ENCODE results near the gene EYS. TPM values are rescaled to one million over a fixed set of nuclear protein-coding genes. Genes with fewer than 3 reads are reported as not detected.
A peak's percentile ranks its signal among the peaks of the same experiment; 100 is the strongest.
"Not testable (repeated sequence)": the region's sequence is repeated elsewhere in the genome, so short reads cannot be mapped to it uniquely, and the experiment has no call there.

Gene EYS
- total RNA-seq, 1 donor from 2014 or later = not detected

GRCh38 chr6:63739094-63739687, 1967.8 kb downstream of the EYS start:
- ATAC-seq = no peak
- DNase-seq = no peak
- intact Hi-C loops (cut with micrococcal nuclease) = no loop called here

GRCh38 chr6:63738190-63738589, 1968.8 kb downstream of the EYS start:
- intact Hi-C loops (cut with micrococcal nuclease); DNase-seq; ATAC-seq: not testable (repeated sequence)

- DNase-seq (no peak), ATAC-seq (no peak)
- intact Hi-C loops (cut with micrococcal nuclease) = no loop called here
Measured at GRCh38 chr6:63734923-63735322, 1972.1 kb downstream of the EYS start.

GRCh38 chr6:63732336-63732735, 1974.7 kb downstream of the EYS start:
- DNase-seq (no peak), ATAC-seq (no peak)
- intact Hi-C loops (cut with micrococcal nuclease) = no loop called here

GRCh38 chr6:63731930-63732329, 1975.1 kb downstream of the EYS start:
- DNase-seq (no peak), ATAC-seq (no peak)
- intact Hi-C loops (cut with micrococcal nuclease) = no loop called here

- DNase-seq = no peak
- ATAC-seq = no peak
- intact Hi-C loops (cut with micrococcal nuclease) = no loop called here
Measured at GRCh38 chr6:63730311-63730710, 1976.7 kb downstream of the EYS start.

- ATAC-seq = no peak
- intact Hi-C loops (cut with micrococcal nuclease) = no loop called here
- no peak for DNase-seq
Measured at GRCh38 chr6:63724721-63725120, 1982.3 kb downstream of the EYS start.

- no peak for ATAC-seq
Measured at GRCh38 chr6:63721181-63721580, 1985.8 kb downstream of the EYS start.

GRCh38 chr6:63716169-63716568, 1990.9 kb downstream of the EYS start:
- DNase-seq (no peak), ATAC-seq (no peak)
- intact Hi-C loops (cut with micrococcal nuclease) = no loop called here

More at GRCh38 chr6:63721181-63721580, 1985.8 kb downstream of the EYS start:
- DNase-seq = no peak
- intact Hi-C loops (cut with micrococcal nuclease) = no loop called here

GRCh38 chr6:63714091-63714490, 1992.9 kb downstream of the EYS start:
- ATAC-seq (no peak), DNase-seq (no peak)
- intact Hi-C loops (cut with micrococcal nuclease) = no loop called here

- ATAC-seq (no peak), DNase-seq (no peak)
- intact Hi-C loops (cut with micrococcal nuclease) = no loop called here
Measured at GRCh38 chr6:63713332-63713731, 1993.7 kb downstream of the EYS start.

GRCh38 chr6:63709148-63709547, 1997.9 kb downstream of the EYS start:
- DNase-seq (no peak), ATAC-seq (no peak)
- intact Hi-C loops (cut with micrococcal nuclease) = no loop called here

- ATAC-seq = no peak
- DNase-seq = no peak
- intact Hi-C loops (cut with micrococcal nuclease) = no loop called here
Measured at GRCh38 chr6:63708631-63709030, 1998.4 kb downstream of the EYS start.

GRCh38 chr6:63706630-63707029, 2000.4 kb downstream of the EYS start:
- no peak for ATAC-seq
- intact Hi-C loops (cut with micrococcal nuclease) = no loop called here
- no peak for DNase-seq

- DNase-seq (no peak), ATAC-seq (no peak)
- intact Hi-C loops (cut with micrococcal nuclease) = no loop called here
Measured at GRCh38 chr6:63705707-63706106, 2001.3 kb downstream of the EYS start.

GRCh38 chr6:63690221-63690620, 2016.8 kb downstream of the EYS start:
- ATAC-seq (no peak), DNase-seq (no peak)
- intact Hi-C loops (cut with micrococcal nuclease) = no loop called here

- ATAC-seq (no peak), DNase-seq (no peak)
- intact Hi-C loops (cut with micrococcal nuclease) = no loop called here
Measured at GRCh38 chr6:63689421-63689820, 2017.6 kb downstream of the EYS start.

- intact Hi-C loops (cut with micrococcal nuclease) = no loop called here
- no peak for DNase-seq
- ATAC-seq = no peak
Measured at GRCh38 chr6:63685446-63686379, 2021.3 kb downstream of the EYS start.

- DNase-seq = no peak
- no peak for ATAC-seq
- intact Hi-C loops (cut with micrococcal nuclease) = no loop called here
Measured at GRCh38 chr6:63683071-63683603, 2023.9 kb downstream of the EYS start.

GRCh38 chr6:63677282-63677681, 2029.7 kb downstream of the EYS start:
- intact Hi-C loops (cut with micrococcal nuclease) = no loop called here
- DNase-seq = no peak
- ATAC-seq = peak; percentile 53
